Mesothelial cell of epicardium (in vitro differentiated cells): ENCODE results near the gene CPLX1. TPM values are rescaled to one million over a fixed set of nuclear protein-coding genes. Genes with fewer than 3 reads are reported as not detected.

Experiments used
- DNase-seq, 2 experiments: peaks; one replicate each; pipeline ENCODE4 v3.0.0; 2021; ENCODE audit warnings: low spot score in 2 of 2; ENCODE audit not compliant: unreplicated experiment in 2 of 2
- H3K27ac Mint-ChIP-seq: 2 replicates; pipeline ENCODE4 v1.8.0; 2021; ENCODE audit warnings: mixed read lengths
- H3K27me3 Mint-ChIP-seq: 2 replicates; pipeline ENCODE4 v1.8.0; 2021; ENCODE audit warnings: low read depth, mixed read lengths
- H3K36me3 Mint-ChIP-seq: 2 replicates; pipeline ENCODE4 v1.8.0; 2021; ENCODE audit warnings: mixed read lengths
- H3K4me1 Mint-ChIP-seq: 2 replicates; pipeline ENCODE4 v1.8.0; 2021; ENCODE audit warnings: mixed read lengths
- H3K4me3 Mint-ChIP-seq: 2 replicates; pipeline ENCODE4 v1.8.0; 2021; ENCODE audit warnings: mild to moderate bottlenecking, moderate library complexity, mixed read lengths
- H3K9me3 Mint-ChIP-seq: 2 replicates; pipeline ENCODE4 v1.8.0; 2021; ENCODE audit warnings: mixed read lengths
- total RNA-seq: library from RNA; stranded (reverse); gene quantifications from 3 replicates; pipeline ENCODE4 v1.2.1, GENCODE V29; 2021
- TF ChIP-seq, protein P1 (sequence below): fragments of 200-600 bp; sonication (generic); IDR thresholded peaks from one replicate; pipeline ENCODE4 v1.5.0; 2021; ENCODE audit warnings: antibody characterized with exemption; ENCODE audit not compliant: unreplicated experiment

CPLX1 gene
- total RNA-seq, 1 donor from 2014 or later, result 4.6 TPM

- no peak overlapping the region for H3K4me3 Mint-ChIP-seq
- H3K27me3 Mint-ChIP-seq, result peaks cover 85% of the 10 kb centered on the region
- peaks cover 6% of the 10 kb centered on the region for H3K4me1 Mint-ChIP-seq
- DNase-seq, result no peak
- no peaks in the 10 kb centered on the region for H3K36me3 Mint-ChIP-seq
- no peaks in the 10 kb centered on the region for H3K9me3 Mint-ChIP-seq
- H3K27ac Mint-ChIP-seq, result no peak overlapping the region
- TF ChIP-seq, protein P1, sequence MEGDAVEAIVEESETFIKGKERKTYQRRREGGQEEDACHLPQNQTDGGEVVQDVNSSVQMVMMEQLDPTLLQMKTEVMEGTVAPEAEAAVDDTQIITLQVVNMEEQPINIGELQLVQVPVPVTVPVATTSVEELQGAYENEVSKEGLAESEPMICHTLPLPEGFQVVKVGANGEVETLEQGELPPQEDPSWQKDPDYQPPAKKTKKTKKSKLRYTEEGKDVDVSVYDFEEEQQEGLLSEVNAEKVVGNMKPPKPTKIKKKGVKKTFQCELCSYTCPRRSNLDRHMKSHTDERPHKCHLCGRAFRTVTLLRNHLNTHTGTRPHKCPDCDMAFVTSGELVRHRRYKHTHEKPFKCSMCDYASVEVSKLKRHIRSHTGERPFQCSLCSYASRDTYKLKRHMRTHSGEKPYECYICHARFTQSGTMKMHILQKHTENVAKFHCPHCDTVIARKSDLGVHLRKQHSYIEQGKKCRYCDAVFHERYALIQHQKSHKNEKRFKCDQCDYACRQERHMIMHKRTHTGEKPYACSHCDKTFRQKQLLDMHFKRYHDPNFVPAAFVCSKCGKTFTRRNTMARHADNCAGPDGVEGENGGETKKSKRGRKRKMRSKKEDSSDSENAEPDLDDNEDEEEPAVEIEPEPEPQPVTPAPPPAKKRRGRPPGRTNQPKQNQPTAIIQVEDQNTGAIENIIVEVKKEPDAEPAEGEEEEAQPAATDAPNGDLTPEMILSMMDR, result no peak
These were observed 2.0 kb downstream of the CPLX1 start for GRCh38 chr4:823761-824460.

DNA sequence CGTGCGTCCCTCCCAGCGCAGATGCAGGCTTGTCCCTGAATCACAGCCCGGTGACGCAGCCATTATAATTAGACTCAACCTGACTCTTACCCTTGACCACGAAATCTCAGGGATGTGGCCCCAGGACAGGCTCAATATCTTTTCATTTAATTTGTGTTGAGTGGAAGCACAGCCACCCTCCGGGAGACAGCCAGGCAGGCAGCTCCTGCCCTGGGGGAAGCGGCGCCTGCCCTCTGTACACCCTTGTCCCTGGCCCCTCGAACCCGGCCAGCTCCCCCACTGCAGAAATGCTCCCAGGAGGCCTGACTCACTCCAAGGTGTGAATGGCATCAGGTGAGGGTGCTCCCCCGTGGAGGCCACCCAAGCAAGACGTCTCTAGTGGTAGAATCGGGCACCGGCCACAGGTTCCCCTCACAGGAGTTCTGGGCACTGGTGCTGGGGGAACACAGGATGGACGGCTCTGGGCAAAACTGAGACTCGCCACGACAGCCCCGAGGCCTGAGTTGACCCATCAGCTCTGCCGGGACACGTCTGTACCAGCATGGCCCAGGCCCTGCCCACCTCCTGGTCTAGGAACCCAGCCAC, 2.7 kb downstream of the CPLX1 start:
- no peaks in the 10 kb centered on the region for H3K9me3 Mint-ChIP-seq
- H3K36me3 Mint-ChIP-seq, result no peaks in the 10 kb centered on the region
- peaks cover 85% of the 10 kb centered on the region for H3K27me3 Mint-ChIP-seq
- TF ChIP-seq, protein P1, result no peak
- no peak overlapping the region for H3K27ac Mint-ChIP-seq
- H3K4me1 Mint-ChIP-seq, result peaks cover 6% of the 10 kb centered on the region
- H3K4me3 Mint-ChIP-seq, result no peak overlapping the region
- DNase-seq, result no peak

DNA sequence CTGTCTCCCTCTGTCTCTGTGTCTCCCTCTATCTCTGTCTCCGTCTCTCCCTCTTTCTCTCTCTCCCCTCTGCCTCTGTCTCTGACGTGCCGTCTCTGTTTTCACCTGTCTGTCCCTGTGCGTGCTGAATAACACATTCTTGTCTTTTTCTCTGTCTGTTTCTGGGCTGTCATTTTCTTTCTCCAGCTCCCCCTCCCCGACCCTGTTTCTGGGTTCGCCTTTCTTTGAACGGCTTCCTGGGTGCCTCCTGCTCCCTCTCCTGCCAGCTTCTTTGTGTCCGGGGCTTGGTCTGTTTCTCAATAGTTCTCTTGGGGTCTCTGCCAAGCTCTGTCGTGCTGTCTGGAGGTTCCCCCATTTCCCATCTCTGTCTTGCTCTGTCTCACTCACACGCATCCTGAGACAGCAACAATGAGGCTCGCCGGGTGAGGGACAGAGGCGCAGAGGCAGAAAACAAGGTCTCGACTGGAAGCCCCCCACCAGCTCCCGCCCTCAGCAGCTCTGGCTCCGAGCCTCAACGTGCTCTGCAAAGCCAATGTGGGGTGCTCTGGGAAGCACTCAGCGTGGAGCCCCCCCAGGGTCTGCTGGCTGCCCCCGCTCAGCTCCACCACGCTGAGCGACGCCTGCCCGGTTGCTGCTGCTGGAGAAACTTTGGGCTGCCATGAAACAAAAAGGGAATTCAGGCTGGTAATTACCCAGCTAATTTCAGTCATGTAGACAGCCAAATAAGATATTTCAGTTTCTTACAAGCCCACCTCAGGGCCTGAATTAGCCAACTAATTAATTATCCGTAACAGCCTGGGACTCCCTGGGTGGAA, 3.4 kb downstream of the CPLX1 start:
- peaks cover 1% of the 10 kb centered on the region for H3K4me1 Mint-ChIP-seq
- no peak overlapping the region for H3K27ac Mint-ChIP-seq
- no peak for DNase-seq
- H3K27me3 Mint-ChIP-seq, result peaks cover 81% of the 10 kb centered on the region
- H3K9me3 Mint-ChIP-seq, result no peaks in the 10 kb centered on the region
- no peaks in the 10 kb centered on the region for H3K36me3 Mint-ChIP-seq
- TF ChIP-seq, protein P1, result no peak
- H3K4me3 Mint-ChIP-seq, result no peak overlapping the region

DNA sequence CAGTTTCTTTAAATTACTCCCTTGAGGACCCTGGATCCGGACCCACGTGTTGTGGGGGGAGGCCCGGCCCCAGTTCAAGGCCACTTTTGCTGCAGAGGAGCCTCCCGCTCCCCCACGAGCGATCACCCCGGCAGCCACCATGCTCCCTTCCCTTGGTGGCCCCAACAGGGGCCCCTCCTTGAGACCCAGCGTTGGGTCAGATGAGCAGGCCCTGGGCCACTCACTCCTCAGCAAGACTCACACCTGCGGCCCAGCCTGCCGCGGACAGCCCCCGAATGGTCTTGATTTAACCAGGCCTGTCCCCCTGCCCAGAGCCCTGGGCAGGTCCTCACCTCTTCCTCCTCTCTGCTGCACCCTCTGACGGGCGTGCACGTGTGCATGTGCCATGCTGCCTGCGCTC, 4.3 kb downstream of the CPLX1 start:
- H3K4me1 Mint-ChIP-seq, result no peaks in the 10 kb centered on the region
- DNase-seq, result no peak
- H3K27ac Mint-ChIP-seq, result no peak overlapping the region
- H3K4me3 Mint-ChIP-seq, result no peak overlapping the region
- H3K27me3 Mint-ChIP-seq, result peaks cover 82% of the 10 kb centered on the region
- TF ChIP-seq, protein P1, result no peak
- no peaks in the 10 kb centered on the region for H3K9me3 Mint-ChIP-seq
- no peaks in the 10 kb centered on the region for H3K36me3 Mint-ChIP-seq

- Mint-ChIP-seq H3K27me3 (peaks cover 86% of the 10 kb centered on the region), H3K4me3 (no peak overlapping the region), H3K36me3 (no peaks in the 10 kb centered on the region), H3K27ac (no peak overlapping the region), H3K4me1 (no peaks in the 10 kb centered on the region), H3K9me3 (no peaks in the 10 kb centered on the region)
- TF ChIP-seq, protein P1, result no peak
- no peak for DNase-seq
These were observed 4.7 kb downstream of the CPLX1 start for GRCh38 chr4:821181-821591.
